CD4-positive, alpha-beta T cell treated with Interleukin-4 for 4 hours (primary cell): ENCODE results near the gene ASGR2.
"Not testable (repeated sequence)": the region's sequence is repeated elsewhere in the genome, so short reads cannot be mapped to it uniquely, and the experiment has no call there.

Experiments
- DNase-seq: peaks from one replicate; pipeline ENCODE4 v3.0.0-alpha.2; 2020

The ASGR2 gene

DNA sequence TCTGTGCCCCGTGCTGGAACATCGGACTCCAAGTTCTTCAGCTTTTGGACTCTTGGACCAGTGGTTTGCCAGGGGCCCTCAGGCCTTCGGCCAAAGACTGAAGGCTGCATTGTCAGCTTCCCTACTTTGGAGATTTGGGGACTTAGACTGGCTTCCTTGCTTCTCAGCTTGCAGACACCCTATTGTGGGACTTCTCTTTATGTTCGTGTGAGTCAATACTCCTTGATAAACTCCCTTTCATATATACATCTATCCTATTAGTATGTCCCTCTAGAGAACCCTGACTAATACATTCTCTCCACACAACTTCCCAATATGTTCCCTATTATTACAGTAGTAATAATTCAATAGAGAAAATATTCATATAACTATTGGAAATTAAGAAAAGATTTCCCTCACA is 9.2 kb upstream of the ASGR2 start:
- DNase-seq, result no peak

DNA sequence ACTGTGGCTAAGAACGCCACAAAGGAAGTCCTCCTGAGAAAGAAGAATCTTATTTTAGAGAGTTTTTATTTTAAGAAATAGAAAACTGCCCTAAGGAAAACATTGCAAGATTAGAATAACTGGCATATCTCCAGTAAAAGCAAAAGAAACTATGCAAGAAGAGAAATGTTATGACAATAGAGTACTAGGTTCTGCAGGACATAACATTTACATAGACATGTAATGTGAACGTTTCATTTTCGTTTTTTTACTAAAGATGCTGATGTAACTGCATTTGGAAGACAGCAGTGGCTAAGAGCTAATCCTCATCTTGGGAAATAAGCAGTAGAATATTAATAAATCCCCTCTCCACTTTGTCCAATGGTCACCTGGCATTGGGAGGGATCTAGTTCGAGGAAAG is 7.8 kb upstream of the ASGR2 start:
- DNase-seq, result no peak

DNA sequence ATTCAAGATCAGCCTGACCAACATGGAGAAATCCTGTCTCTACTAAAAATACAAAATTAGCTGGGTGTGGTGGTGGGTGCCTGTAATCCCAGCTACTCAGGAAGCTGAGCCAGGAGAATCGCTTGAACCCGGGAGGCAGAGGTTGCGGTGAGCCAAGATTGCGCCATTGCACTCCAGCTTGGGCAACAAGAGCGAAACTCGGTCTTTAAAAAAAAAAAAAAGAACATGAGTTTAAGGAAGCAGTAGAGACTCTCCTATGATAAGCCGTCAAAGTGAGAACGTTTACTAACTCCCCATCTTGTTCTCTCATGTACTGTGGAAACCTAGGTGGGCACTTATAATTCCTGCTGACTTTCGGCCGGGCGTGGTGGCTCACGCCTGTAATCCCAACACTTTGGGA is 6.0 kb upstream of the ASGR2 start:
- not testable (repeated sequence) for DNase-seq

DNA sequence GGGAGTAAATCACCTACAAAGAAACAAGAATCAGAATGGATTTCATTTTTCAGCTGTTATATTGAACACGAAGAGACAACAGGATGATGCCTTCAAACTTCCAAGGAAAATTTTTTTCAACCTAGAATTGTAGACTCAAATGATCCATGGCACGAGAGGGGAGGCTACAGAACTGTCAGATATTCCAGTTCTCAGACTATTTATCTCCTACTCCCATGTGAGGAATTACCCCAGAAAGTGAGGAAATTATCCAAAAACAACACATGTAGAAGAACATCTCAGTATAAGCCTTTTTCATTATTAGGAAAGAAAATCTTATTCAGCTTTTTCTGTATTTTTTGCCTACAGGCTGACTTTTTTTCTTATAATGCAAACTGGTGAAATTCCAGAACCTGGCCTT is 5.5 kb upstream of the ASGR2 start:
- no peak for DNase-seq

DNA sequence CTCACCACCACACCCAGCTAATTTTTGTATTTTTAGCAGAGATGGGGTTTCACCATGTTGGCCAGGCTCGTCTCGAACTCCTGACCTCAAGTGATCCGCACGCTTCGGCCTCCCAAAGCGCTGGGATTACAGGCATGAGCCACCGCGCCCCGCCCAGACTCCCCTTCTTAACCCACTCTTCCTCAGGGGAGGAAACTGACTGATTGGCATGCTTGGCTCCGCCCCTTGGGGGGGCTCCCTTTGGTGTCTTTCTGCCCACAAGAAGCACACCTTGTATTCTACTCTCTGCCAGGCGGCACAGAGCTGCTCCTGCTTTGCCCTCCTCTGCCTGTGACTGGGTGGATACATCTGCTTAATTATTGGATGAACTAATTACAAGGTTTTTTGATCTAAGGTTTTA is 4.7 kb upstream of the ASGR2 start:
- DNase-seq, result no peak

DNA sequence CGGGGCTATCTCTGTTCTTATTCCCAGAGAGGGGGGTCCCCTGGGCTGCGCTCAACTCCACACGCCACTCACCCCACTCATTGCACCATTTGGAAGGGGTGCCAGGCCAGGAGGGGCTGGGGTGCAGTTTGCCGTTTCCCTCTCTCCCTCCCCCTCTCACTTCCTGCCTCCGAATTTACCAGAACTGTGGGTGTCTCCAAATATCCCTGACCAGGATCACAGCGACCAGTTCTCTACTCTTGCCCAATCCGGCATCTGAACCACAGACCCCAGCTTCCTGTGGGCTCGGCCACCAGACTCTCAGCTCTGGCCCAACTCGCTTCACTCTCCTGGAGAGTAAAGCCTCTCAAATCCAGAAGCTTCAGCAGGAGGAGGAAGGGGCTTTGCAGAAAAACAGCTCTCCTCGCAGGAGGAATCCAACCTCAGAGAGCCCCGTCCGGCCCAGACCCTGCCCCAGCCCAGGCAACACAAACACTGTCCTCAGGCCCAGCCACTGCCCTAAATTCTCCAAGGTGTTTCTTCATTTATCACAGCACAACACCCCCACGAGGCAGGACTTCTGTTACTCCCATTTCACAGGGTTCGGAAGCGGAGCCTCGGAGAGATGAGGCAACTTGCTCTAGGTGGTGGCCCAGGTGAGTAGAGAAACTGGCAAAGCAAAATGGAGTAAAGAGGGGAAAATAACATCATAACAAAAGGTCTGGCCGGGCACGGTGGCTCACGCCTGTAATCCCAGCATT is 423 bp upstream of the ASGR2 start:
- no peak for DNase-seq

DNA sequence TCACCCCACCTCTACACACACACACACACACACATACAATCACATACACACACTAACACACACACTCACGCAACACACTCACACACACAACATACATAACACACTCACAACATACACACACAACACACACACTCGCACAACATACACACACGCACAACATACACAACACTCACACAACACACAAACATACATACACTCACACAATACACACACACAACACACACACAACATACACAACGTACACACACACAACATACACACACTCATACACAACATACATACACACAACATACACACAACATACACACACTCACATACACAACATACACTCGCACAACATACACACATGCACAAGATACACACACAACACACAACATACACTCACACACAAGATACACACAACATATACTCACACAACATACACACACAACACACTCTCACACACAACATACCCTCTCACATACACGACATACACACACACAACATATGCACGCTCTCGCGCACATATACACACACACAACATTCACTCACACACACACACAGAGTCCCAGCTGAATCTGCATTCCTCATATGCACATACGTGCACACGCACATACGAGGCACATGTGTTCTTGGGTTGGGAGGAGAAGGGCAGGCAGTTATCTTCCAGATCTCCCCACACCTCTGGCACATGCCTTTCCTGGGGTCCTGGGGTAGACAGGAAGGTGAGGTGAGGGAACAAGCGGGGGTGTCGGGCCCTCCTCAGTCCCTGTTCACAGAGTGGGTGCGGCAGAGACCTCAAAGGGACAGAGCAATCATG is 1.1 kb downstream of the ASGR2 start:
- no peak for DNase-seq

DNA sequence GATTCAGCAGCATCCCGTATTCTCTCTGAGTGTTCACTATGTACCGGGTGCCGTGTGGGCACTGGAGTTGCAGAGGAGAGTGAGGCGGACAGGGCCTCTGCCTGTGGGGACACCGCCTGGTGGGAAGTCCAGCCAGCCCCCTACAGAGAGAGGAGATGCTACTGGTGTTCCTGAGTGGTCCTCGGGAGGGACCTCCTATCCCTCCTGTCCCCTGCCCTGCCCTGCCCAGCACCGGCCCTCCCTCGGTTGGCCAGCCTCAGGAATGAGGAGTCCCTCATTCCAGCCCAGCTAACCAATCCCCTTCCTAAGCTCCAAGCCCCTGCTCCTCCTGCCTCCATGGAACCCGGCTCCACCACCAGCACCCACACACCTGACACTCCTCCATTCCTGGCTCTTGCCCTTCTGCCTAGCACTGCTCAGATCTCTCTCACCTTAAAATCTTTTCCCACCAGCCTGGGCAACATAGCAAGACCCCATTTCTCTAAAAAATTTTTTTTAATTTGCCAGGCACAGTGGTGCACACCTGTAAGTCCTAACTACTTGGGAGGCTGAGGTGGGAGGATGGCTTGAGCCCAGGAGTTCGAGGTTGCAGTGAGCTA is 2.0 kb downstream of the ASGR2 start:
- DNase-seq, result no peak

DNA sequence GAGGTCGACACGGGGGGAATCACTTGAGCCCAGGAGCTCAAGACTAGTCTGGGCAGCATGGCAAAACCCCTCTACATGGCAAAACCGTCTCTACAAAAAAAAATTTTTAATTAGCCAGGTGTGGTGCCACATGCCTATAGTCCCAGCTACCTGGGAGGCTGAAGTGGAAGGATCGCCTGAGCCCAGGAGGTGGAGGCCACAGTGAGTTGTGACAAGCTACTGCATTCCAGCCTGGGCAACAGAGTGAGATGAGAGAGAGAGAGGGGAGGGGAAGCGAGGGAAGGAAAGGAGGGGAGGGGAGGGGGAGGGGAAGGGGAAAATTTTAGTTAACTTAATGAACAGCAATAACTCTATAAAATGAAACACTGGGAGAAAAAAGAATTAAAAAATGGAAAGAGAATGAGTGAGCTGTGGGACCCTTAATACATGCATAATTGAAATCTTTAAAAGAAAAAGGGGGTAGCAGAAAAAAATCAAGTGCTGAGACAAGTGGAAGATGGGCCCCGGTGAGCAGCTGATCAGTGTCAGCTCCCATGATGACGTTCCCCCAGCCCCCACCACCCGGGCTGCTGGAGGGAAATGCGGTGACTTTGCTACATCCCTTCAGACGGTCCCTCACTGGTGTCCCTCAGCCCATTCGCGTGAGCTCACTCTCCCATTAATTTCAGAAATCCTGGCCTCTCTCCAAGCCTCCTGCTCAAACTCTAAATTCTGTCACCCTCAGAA is 2.7 kb downstream of the ASGR2 start:
- no peak for DNase-seq

DNA sequence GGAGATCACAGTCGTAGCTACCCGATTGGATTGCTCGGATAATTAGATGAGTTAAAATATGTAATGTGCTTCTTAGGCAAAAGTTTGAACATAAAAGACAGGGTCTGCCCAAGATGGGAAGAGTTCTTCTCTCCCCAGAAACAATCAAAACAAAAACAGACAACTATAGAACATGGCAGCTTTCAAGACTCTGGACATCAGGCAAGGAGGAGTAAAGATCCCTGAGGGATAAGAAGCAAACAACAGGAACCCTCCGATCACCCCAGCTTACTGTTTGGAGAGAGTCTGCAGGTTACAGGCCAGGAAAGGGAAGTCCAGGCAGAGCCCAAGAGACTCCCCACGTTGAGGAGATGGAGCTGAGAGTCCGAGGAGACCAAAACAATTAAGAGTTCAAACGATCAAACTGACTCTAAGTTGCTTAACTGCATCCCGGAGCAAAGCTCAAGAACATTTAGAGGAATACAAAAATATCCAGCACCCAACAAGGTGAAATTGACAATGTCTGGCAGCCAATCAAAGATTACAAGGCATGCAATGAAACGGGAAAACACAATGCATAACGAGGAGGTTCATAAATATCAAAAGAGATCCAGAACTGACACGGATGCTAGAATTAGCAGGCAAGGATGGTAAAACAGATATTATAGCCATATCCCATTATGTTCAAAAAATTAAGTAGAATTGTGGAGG is 3.9 kb downstream of the ASGR2 start:
- no peak for DNase-seq

DNA sequence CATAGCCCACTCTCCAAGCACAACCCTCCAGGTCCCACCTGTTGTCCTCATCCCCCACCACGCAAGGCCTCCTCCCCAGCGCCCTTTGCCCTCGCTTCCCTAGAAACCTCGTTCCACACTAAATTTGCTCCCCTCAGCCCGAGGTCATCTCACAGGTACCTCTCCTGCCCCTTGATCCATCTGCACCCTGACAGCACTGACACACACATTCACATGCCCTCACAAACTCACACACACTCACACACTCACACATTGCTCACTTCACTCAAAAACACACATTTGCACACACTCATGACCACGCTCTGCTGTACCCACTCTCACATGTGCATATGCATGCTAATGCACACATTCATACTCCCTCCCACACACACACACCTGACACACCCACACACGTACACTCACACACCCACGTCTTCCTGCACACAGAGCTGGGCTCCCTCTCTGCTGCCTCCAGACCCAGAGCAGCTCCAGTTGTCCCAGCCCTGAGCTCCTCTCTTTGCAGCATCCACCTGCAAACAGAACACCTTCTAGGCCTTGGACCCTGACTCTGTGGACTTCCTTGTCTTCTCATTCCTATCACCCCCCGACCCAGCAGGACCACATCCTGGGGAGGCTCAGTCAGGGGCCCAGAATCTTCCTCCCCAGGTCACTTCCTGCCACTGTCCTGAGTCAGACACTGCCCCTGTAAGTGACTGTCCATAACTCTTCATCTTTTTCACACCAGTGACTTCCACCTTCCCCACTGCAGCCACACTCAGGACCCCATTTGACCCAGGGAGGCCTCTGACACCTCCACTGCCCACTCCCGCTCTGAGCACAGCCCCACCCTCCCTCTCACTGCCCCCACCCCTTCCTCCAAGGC is 4.9 kb downstream of the ASGR2 start:
- no peak for DNase-seq

DNA sequence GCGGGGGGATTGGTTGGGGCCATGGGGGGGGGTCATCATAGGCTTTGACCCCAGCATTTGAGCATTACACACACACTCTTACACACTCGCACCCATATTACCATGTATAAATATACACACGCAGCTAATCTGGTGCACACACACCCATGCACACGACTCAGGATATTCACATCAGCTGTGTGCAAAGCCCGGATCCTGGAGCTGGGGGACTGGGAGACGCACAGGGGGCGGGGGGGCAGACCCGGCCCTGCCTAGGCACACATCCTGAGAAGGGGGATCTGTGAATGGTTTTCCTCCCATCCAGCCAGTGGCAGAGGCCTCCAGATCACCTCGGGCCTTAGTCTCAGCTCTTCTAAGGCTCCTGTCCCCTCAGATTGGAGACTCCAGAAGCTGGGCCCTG is 5.6 kb downstream of the ASGR2 start:
- no peak for DNase-seq

DNA sequence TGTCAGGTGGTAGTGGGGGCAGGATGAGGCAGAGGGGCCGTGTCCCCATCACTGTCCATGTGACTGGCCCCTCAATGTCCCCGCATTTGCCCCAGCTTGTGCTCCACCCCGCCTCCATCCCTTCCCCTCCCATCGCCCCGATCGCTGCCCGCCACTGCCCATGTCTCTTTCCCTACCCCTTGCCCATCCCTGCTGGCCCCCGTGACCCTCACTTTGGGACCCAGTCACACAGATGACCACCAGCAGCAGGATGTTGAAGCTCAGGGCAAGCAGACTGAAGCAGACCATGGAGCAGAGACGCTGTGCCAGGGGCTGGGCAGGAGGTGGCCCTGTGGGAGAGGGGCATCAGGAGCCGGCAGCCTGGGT is 6.1 kb downstream of the ASGR2 start:
- no peak for DNase-seq

DNA sequence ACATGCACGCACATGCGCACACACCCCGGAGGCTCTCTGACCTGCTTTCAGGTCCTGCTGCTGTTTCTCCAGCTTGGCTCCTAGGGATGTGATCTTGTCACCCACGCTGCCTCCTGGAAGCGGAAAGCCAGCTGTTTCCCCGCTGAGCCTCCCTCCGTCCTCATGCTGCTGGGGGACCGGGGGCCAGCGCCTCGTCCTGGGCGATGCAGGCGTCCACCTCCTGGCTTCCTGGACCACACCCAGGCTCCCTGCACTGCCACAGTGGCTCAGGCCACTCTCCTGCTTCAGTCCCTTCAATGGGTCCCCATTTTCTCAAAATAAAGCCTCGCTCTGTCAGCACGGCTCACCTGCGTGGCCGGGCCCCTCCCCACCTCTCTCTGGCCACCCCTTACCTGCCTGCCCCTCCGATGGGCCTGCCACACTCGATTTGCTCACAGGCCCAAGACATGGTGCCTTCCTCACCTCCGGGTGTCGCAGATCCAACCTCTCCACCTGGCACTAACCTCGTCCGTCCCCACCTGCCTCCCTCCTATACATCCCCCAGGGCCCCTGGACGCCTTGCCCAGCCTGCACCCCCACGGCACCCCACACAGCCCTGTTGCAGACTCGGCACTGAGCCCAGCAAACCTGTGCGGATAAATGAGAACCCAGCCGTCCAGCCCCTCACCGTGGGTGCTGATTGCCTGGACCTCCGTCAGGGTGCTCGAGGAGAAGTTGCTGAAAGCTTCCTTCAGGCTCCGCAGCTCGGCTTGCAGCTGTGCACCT is 6.6 kb downstream of the ASGR2 start:
- DNase-seq, result no peak

DNA sequence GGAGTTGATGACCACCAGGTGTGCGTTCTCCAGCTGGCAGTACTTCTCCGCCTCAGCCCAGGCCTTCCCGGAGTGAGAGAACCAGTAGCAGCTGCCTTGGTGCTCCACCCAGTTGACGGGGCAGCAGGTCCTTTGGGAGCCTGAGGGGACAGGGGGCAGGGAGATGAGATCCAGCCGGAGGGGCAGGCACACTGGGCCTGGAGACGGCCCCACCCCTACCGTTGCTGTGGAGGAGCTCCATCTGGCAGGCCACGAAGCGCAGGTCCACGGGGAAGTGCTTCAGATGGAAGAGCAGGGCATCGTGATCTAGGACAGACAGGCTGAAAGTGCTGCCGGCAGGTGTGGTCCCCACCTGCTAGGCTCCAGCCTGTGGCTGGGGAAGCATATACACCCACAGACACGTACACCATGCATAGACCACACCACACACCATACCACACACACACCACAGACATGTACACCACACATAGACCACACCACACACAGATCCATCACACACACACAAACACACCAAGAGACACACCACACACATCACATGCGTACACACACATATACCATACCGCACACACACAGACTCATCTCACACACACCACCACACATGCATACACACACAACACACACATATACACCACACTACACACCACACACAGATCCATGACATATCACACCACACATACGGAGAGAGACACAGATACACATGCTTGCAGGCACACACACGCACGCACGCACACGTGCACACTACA is 7.4 kb downstream of the ASGR2 start:
- no peak for DNase-seq

DNA sequence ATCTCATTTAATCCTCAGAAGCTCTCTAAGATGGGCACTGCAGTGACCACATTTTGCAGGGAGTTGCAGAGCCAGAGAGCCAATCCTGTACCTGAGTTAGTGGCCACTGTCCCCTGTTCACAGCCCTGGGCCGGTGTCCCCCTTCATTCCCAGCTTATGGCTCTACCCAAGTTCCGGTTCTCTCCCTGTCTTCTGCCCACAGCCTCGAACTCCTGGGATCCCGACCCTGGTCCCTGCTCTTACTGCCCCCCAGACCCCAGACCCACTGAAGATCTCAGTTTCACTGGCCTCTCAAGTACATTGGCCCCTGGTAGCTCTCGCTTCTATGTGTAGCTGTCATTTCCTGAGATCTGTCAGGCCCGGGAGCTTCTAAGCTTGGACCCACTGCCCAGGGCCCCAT is 12.2 kb downstream of the ASGR2 start:
- no peak for DNase-seq

DNA sequence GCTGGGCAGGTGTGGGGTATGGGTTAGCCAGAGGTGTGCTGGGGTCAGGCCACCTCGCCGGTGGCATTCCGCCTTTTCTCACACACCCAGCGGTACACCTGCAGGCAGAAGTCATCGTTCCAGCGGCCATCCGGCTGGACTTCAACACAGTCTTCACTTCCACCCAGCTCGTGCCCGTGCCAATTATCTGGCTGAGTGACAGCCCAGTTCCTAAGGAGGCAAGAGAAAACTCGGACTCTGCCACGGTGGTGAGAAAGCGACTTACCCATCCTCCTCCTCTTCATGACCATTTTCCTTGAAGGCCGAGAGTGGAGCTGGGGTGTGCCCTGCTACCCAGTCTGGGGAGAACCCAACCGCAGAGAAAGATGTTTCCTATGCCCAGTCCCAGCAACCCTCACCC is 13.1 kb downstream of the ASGR2 start:
- DNase-seq, result no peak

DNA sequence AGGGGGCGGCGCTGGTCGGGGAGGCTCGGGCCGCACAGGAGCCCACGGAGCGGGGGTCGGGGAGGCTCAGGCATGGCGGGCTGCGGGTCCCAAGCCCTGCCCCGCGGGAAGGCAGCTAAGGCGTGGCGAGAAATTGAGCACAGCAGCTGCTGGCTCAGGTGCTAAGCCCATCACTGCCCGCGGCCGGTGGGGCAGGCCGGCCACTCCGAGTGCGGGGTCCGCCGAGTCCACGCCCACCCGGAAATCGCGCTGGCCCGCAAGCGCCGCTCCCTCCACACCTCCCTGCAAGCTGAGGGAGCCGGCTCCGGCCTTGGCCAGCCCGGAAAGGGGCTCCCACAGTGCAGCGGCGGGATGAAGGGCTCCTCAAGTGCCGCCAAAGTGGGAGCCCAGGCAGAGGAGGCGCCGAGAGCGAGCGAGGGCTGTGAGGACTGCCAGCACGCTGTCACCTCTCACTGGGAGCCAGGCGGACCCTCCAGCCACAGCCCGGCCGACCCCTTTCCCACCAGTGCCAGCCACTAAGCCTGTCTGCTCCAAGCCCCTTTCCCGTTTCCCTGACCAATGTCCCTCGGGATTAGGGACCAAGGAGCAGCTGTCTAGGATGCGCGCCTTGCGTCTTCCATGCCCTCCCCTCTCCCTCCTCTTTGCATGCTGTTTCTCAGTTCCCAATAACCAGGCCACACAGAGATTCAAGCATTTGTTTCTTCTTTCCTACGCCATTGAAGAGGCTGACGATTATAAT is 13.8 kb downstream of the ASGR2 start:
- DNase-seq, result not testable (repeated sequence)

DNA sequence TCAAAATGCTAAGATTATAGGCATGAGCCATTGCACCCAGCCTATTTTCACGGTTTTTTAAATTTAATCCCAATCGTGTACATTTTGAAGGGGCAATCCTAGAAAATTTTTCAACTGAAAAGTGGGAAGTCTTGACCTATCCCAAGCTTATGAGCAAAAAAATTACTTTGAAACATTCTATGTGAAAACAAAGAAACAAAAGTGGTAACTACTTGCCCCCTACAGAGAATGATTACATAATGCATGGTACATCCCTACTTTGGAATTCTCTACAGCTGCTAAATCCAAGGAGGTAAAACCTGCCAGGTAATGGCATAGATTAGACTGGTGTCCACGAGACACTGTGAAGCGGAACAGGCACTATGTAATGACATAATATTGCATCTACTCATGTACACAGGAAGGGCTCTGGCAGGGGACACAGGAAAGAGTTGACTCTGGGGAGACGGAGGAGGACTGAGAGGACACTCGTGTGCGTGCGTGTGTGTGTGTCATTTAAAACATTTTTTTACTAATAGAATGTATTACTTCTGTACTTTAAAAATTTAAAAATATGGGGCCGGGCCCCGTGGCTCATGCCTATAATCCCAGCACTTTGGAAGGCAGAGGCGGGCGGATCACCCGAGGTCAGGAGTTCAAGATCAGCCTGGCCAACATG is 15.7 kb downstream of the ASGR2 start:
- DNase-seq, result no peak
